Karpas-422 (cell line): Measurements from ENCODE around the gene HDAC9. TPM values are rescaled to one million over a fixed set of nuclear protein-coding genes. Genes with fewer than 3 reads are reported as not detected.

ENCODE experiments used
- DNase-seq: peaks from one replicate; pipeline ENCODE4 v3.0.0-alpha.2; 2015
- H2AFZ ChIP-seq: fragments of 200-600 bp; sonication (generic); 2 replicates; pipeline ENCODE4 v1.6.1; 2014; ENCODE audit warnings: antibody characterized with exemption, low read length, mixed read lengths
- H3K27ac ChIP-seq: fragments of 200-600 bp; sonication (generic); 2 replicates; pipeline ENCODE4 v1.5.1; 2014; ENCODE audit warnings: mild to moderate bottlenecking, low read length, moderate library complexity
- H3K27me3 ChIP-seq: fragments of 200-600 bp; sonication (generic); 2 replicates; pipeline ENCODE4 v1.6.1; 2014; ENCODE audit warnings: low read length, mixed read lengths
- H3K36me3 ChIP-seq: fragments of 200-600 bp; sonication (generic); 2 replicates; pipeline ENCODE4 v1.6.1; 2014; ENCODE audit warnings: low read length, mixed read lengths; ENCODE audit not compliant: insufficient read depth
- H3K4me1 ChIP-seq: fragments of 200-600 bp; sonication (generic); 2 replicates; pipeline ENCODE4 v1.6.1; 2014; ENCODE audit warnings: mild to moderate bottlenecking, low read length, mixed read lengths
- H3K4me2 ChIP-seq: fragments of 200-600 bp; sonication (generic); 2 replicates; pipeline ENCODE4 v1.6.1; 2014; ENCODE audit warnings: low read length, low read depth, mild to moderate bottlenecking; ENCODE audit not compliant: poor library complexity, severe bottlenecking
- H3K4me3 ChIP-seq: fragments of 200-600 bp; sonication (generic); 2 replicates; pipeline ENCODE4 v1.5.1; 2014; ENCODE audit warnings: mild to moderate bottlenecking, antibody characterized with exemption, low read length, mixed read lengths
- H3K79me2 ChIP-seq: fragments of 200-600 bp; sonication (generic); 2 replicates; pipeline ENCODE4 v1.6.1; 2014; ENCODE audit warnings: mild to moderate bottlenecking, low read length, mixed read lengths
- H3K9ac ChIP-seq: fragments of 200-600 bp; sonication (generic); 2 replicates; pipeline ENCODE4 v1.6.0; 2014; ENCODE audit warnings: low read length
- H3K9me2 ChIP-seq: fragments of 200-600 bp; sonication (generic), shearing (Covaris generic); replicated peaks from 2 replicates; pipeline ENCODE4 v1.6.0; 2014; ENCODE audit warnings: mild to moderate bottlenecking, low read length, moderate library complexity; ENCODE audit not compliant: insufficient read depth
- H3K9me3 ChIP-seq: fragments of 300-700, 200-600 bp; sonication (generic); 2 replicates; pipeline ENCODE4 v1.6.1; 2014; ENCODE audit warnings: low read length, mixed read lengths
- H4K20me1 ChIP-seq: fragments of 200-600 bp; sonication (generic); 2 replicates; pipeline ENCODE4 v1.6.1; 2014; ENCODE audit warnings: mild to moderate bottlenecking, antibody characterized with exemption, low read length, low read depth; ENCODE audit not compliant: insufficient read depth
- total RNA-seq: library from RNA; depleted of rRNA; stranded (reverse); fragments of >200 nt; shearing (Covaris generic); gene quantifications from 2 replicates; pipeline ENCODE4 v1.2.3, GENCODE V29; 2014; ENCODE audit warnings: low replicate concordance

Gene HDAC9
- total RNA-seq, 1 experiment from 2014 or later = 5.2 TPM

GRCh38 chr7:18834577-18834976 lies 339.0 kb downstream of the HDAC9 start:
- no peaks in the 10 kb centered on the region for H3K36me3 ChIP-seq
- H2AFZ ChIP-seq = no peak overlapping the region
- no peaks in the 10 kb centered on the region for H3K9me2 ChIP-seq

DNA sequence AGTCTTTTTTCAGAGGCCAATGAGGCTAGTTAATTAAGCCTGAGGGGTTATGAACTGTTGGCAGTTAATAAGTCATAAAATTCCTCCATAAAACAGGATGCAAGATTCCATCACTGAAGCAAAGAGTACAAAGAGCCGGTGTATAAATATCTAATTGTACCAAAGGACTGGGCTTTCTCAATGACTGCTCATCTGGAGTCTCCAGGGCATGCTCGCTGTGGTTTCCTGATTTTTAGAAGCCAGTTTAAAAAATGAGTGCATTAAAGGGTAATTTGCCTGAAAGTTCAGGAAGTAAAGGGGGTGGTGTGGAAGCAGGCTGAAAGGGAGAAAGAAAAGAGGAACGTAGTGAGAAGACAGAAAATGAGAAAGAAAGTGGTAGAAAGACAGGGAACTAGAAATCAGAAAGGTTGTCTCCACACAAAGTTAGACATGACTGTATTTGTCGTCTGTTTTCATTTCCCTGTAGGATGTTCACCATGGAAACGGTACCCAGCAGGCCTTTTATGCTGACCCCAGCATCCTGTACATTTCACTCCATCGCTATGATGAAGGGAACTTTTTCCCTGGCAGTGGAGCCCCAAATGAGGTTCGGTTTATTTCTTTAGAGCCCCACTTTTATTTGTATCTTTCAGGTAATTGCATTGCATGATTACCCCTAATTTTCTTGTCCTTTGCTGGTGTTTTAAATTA lies 339.6 kb downstream of the HDAC9 start:
- H2AFZ ChIP-seq = no peak overlapping the region
- no peaks in the 10 kb centered on the region for H3K27me3 ChIP-seq
- no peak overlapping the region for H3K4me3 ChIP-seq
- no peak overlapping the region for H3K27ac ChIP-seq
- H3K9me2 ChIP-seq = no peaks in the 10 kb centered on the region
- no peaks in the 10 kb centered on the region for H3K36me3 ChIP-seq
- DNase-seq = no peak
- H3K9ac ChIP-seq = no peak overlapping the region
- H3K9me3 ChIP-seq = no peaks in the 10 kb centered on the region
- no peaks in the 10 kb centered on the region for H4K20me1 ChIP-seq
- H3K79me2 ChIP-seq = no peaks in the 10 kb centered on the region
- no peaks in the 10 kb centered on the region for H3K4me1 ChIP-seq
- no peak overlapping the region for H3K4me2 ChIP-seq

More at GRCh38 chr7:18834577-18834976, 339.0 kb downstream of the HDAC9 start:
- H3K9ac ChIP-seq = no peak overlapping the region
- H3K79me2 ChIP-seq = no peaks in the 10 kb centered on the region
- no peak overlapping the region for H3K4me3 ChIP-seq
- no peak overlapping the region for H3K4me2 ChIP-seq
- no peak overlapping the region for H3K27ac ChIP-seq
- no peak for DNase-seq
- no peaks in the 10 kb centered on the region for H3K9me3 ChIP-seq
- no peaks in the 10 kb centered on the region for H3K4me1 ChIP-seq
- H4K20me1 ChIP-seq = no peaks in the 10 kb centered on the region
- no peaks in the 10 kb centered on the region for H3K27me3 ChIP-seq

GRCh38 chr7:18843979-18844378 lies 348.4 kb downstream of the HDAC9 start:
- Histone ChIP-seq H3K9ac (no peak overlapping the region), H3K4me1 (no peaks in the 10 kb centered on the region), H3K9me3 (no peaks in the 10 kb centered on the region), H3K27me3 (no peaks in the 10 kb centered on the region), H3K27ac (no peak overlapping the region), H3K9me2 (no peaks in the 10 kb centered on the region), H3K4me3 (no peak overlapping the region), H4K20me1 (no peaks in the 10 kb centered on the region), H3K4me2 (no peak overlapping the region), H2AFZ (no peak overlapping the region), H3K79me2 (no peaks in the 10 kb centered on the region), H3K36me3 (no peaks in the 10 kb centered on the region)
- no peak for DNase-seq

- H3K4me1 ChIP-seq = no peaks in the 10 kb centered on the region
- H3K27ac ChIP-seq = no peak overlapping the region
- DNase-seq = no peak
- no peak overlapping the region for H3K9ac ChIP-seq
- H3K9me2 ChIP-seq = no peaks in the 10 kb centered on the region
- no peaks in the 10 kb centered on the region for H3K27me3 ChIP-seq
- H3K36me3 ChIP-seq = no peaks in the 10 kb centered on the region
- H3K4me3 ChIP-seq = no peak overlapping the region
- H3K4me2 ChIP-seq = no peak overlapping the region
- no peak overlapping the region for H2AFZ ChIP-seq
- no peaks in the 10 kb centered on the region for H3K9me3 ChIP-seq
- no peaks in the 10 kb centered on the region for H4K20me1 ChIP-seq
- H3K79me2 ChIP-seq = no peaks in the 10 kb centered on the region
Measured at GRCh38 chr7:18844735-18845134, 349.2 kb downstream of the HDAC9 start.

DNA sequence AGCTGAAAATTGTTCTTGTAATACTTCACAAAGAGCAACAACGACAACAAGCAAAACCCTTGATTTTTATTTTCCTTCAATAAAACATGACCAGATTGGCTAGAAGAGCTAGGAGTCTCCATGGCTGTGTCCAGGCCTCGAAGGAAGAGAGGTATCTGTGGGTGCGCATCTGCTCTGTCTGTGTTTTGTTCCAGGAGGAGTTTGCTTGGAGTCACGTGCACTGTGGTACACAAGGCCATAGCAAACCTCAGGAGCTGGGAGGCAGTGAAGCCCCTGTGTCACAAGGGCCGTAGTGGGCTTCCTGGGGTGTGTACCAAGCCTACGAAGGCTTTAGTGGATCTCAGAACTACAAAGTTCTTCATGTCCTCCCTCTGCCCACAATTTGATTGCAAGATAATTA lies 350.2 kb downstream of the HDAC9 start:
- H3K4me1 ChIP-seq = no peaks in the 10 kb centered on the region
- H3K36me3 ChIP-seq = no peaks in the 10 kb centered on the region
- no peak for DNase-seq
- H3K79me2 ChIP-seq = no peaks in the 10 kb centered on the region
- H3K9me3 ChIP-seq = no peaks in the 10 kb centered on the region
- H3K4me2 ChIP-seq = no peak overlapping the region
- no peaks in the 10 kb centered on the region for H3K9me2 ChIP-seq
- no peaks in the 10 kb centered on the region for H4K20me1 ChIP-seq
- H3K27ac ChIP-seq = no peak overlapping the region
- no peaks in the 10 kb centered on the region for H3K27me3 ChIP-seq
- H3K9ac ChIP-seq = no peak overlapping the region
- no peak overlapping the region for H2AFZ ChIP-seq
- H3K4me3 ChIP-seq = no peak overlapping the region

GRCh38 chr7:18846765-18847215 lies 351.2 kb downstream of the HDAC9 start:
- DNase-seq = no peak
- Histone ChIP-seq H3K79me2 (no peaks in the 10 kb centered on the region), H3K4me3 (no peak overlapping the region), H3K9me3 (no peaks in the 10 kb centered on the region), H2AFZ (no peak overlapping the region), H4K20me1 (no peaks in the 10 kb centered on the region), H3K27ac (no peak overlapping the region), H3K36me3 (no peaks in the 10 kb centered on the region), H3K27me3 (no peaks in the 10 kb centered on the region), H3K9me2 (no peaks in the 10 kb centered on the region), H3K4me1 (no peaks in the 10 kb centered on the region), H3K9ac (no peak overlapping the region), H3K4me2 (no peak overlapping the region)

GRCh38 chr7:18849130-18849529 lies 353.6 kb downstream of the HDAC9 start:
- Histone ChIP-seq H3K9me2 (no peaks in the 10 kb centered on the region), H3K4me1 (no peaks in the 10 kb centered on the region), H3K27me3 (no peaks in the 10 kb centered on the region), H3K9me3 (no peaks in the 10 kb centered on the region), H3K27ac (no peak overlapping the region), H4K20me1 (no peaks in the 10 kb centered on the region), H3K9ac (no peak overlapping the region), H3K36me3 (no peaks in the 10 kb centered on the region), H2AFZ (no peak overlapping the region), H3K4me2 (no peak overlapping the region), H3K79me2 (no peaks in the 10 kb centered on the region), H3K4me3 (no peak overlapping the region)
- no peak for DNase-seq

DNA sequence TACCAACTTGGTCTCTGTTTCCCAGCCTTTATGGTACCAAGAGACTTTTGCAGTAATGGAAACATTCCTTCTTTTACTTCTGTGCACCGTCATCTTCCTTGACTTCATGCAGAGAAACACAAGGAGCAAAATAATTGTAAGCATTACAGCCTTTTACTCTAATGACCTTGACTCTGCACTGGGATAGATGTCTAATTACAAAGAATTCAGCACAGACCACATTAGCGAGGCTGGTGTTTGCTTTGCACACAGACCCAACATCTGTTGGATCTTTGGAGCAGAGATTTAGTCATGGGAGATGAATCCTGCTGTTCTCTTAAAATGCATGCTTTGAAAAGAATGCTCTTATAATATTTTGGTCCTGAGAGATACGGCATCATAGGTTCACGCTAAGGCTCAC lies 360.2 kb downstream of the HDAC9 start:
- no peak overlapping the region for H2AFZ ChIP-seq
- no peak for DNase-seq
- H3K9me3 ChIP-seq = no peaks in the 10 kb centered on the region
- no peak overlapping the region for H3K4me2 ChIP-seq
- H3K27me3 ChIP-seq = no peaks in the 10 kb centered on the region
- H3K9me2 ChIP-seq = no peaks in the 10 kb centered on the region
- no peak overlapping the region for H3K4me3 ChIP-seq
- H4K20me1 ChIP-seq = no peaks in the 10 kb centered on the region
- no peak overlapping the region for H3K27ac ChIP-seq
- H3K79me2 ChIP-seq = no peaks in the 10 kb centered on the region
- no peak overlapping the region for H3K9ac ChIP-seq
- no peaks in the 10 kb centered on the region for H3K4me1 ChIP-seq
- H3K36me3 ChIP-seq = no peaks in the 10 kb centered on the region
